Activated CD4-positive, alpha-beta T cell treated with anti-CD3 and anti-CD28 coated beads, Interleukin-2, amount 50 U/mL, for 4 hours (primary cell): ENCODE results near the gene PDCD1.
"Not testable (repeated sequence)": the region's sequence is repeated elsewhere in the genome, so short reads cannot be mapped to it uniquely, and the experiment has no call there.

Experiments
- DNase-seq, 2 experiments: peaks; one replicate each; pipeline ENCODE4 v3.0.0-alpha.2; 2020

Gene PDCD1

GRCh38 chr2:241811201-241811951, 47.3 kb downstream of the PDCD1 start:
- no peak for DNase-seq

GRCh38 chr2:241810307-241811200, 48.1 kb downstream of the PDCD1 start:
- no peak for DNase-seq

- no peak for DNase-seq
These were observed 49.0 kb downstream of the PDCD1 start for GRCh38 chr2:241809383-241810306.

GRCh38 chr2:241808721-241809382, 49.8 kb downstream of the PDCD1 start, which contains the start of gene NEU4:
NEU4 (plus strand) TSS chr2:241809193; CDS start chr2:241814485, 5,292 bp downstream.
- no peak for DNase-seq

- DNase-seq, result no peak
These were observed 50.5 kb downstream of the PDCD1 start for GRCh38 chr2:241808051-241808720.

- DNase-seq, result not testable (repeated sequence)
These were observed 52.5 kb downstream of the PDCD1 start for GRCh38 chr2:241806217-241806616.

GRCh38 chr2:241804326-241805229, 54.1 kb downstream of the PDCD1 start:
- DNase-seq, result no peak

- no peak for DNase-seq
These were observed 55.0 kb downstream of the PDCD1 start for GRCh38 chr2:241803387-241804325.

- DNase-seq, result no peak
These were observed 56.0 kb downstream of the PDCD1 start for GRCh38 chr2:241802421-241803318.

- no peak for DNase-seq
These were observed 56.9 kb downstream of the PDCD1 start for GRCh38 chr2:241801611-241802420.

GRCh38 chr2:241800198-241800903, 58.3 kb downstream of the PDCD1 start:
- not testable (repeated sequence) for DNase-seq
